ENCODE measurements around the gene CCDC9. TPM values are rescaled to one million over a fixed set of nuclear protein-coding genes. Genes with fewer than 3 reads are reported as not detected.
A peak's percentile ranks its signal among the peaks of the same experiment; 100 is the strongest.

The CCDC9 gene
- total RNA-seq, 2 experiments from 2014 or later = 24.4 to 27.0 TPM

- CTCF ChIA-PET = no interaction called here
- Mint-ChIP-seq H3K4me3 (no peak overlapping the region), H3K9me3 (no peaks in the 10 kb centered on the region), H3K36me3 (ENCODE audit: low read depth) (no peaks in the 10 kb centered on the region), H3K4me1 (ENCODE audit: low read depth) (peaks cover 4% of the 10 kb centered on the region), H3K27me3 (peaks cover 6% of the 10 kb centered on the region), H3K27ac (no peak overlapping the region)
- no peak for TF ChIP-seq CTCF (IDR thresholded peaks at IDR 0.05)
- no peak for ATAC-seq
- DNase-seq = no peak
- intact Hi-C loops (cut with micrococcal nuclease) = no loop called here
- POLR2A ChIA-PET = no interaction called here
These were observed 54.5 kb downstream of the CCDC9 start for GRCh38 chr19:47310819-47311218.

GRCh38 chr19:47312366-47313006 is 56.2 kb downstream of the CCDC9 start:
- Mint-ChIP-seq H3K9me3 (no peaks in the 10 kb centered on the region), H3K4me3 (no peak overlapping the region), H3K4me1 (ENCODE audit: low read depth) (peaks cover 4% of the 10 kb centered on the region), H3K36me3 (ENCODE audit: low read depth) (no peaks in the 10 kb centered on the region), H3K27me3 (peaks cover 5% of the 10 kb centered on the region), H3K27ac (no peak overlapping the region)
- ChIA-PET POLR2A (no interaction called here), CTCF (no interaction called here)
- ATAC-seq = no peak
- no peak for DNase-seq
- intact Hi-C loops (cut with micrococcal nuclease) = no loop called here
- no peak for TF ChIP-seq CTCF (IDR thresholded peaks at IDR 0.05)

GRCh38 chr19:47313754-47314295 is 57.5 kb downstream of the CCDC9 start:
- intact Hi-C loops (cut with micrococcal nuclease) = no loop called here
- Mint-ChIP-seq H3K27me3 (peaks cover 5% of the 10 kb centered on the region), H3K4me1 (ENCODE audit: low read depth) (peaks cover 4% of the 10 kb centered on the region), H3K36me3 (ENCODE audit: low read depth) (no peaks in the 10 kb centered on the region), H3K4me3 (no peak overlapping the region), H3K9me3 (no peaks in the 10 kb centered on the region), H3K27ac (no peak overlapping the region)
- TF ChIP-seq CTCF (IDR thresholded peaks at IDR 0.05) = no peak
- ChIA-PET CTCF (no interaction called here), POLR2A (no interaction called here)
- no peak for DNase-seq
- no peak for ATAC-seq

- no peak overlapping the region for H3K4me3 Mint-ChIP-seq
- no peaks in the 10 kb centered on the region for H3K36me3 Mint-ChIP-seq (ENCODE audit: low read depth)
- CTCF ChIA-PET = interaction anchor here (1.3 kb wide), 1 partner anchor 10 kb away, joined by 7 read pairs; no protein-coding TSS in a partner anchor
- ATAC-seq (peak; percentile 87), DNase-seq (peak; percentile 54)
- peaks cover 8% of the 10 kb centered on the region for H3K27me3 Mint-ChIP-seq
- H3K9me3 Mint-ChIP-seq = no peaks in the 10 kb centered on the region
- H3K4me1 Mint-ChIP-seq (ENCODE audit: low read depth) = peaks cover 4% of the 10 kb centered on the region
- TF ChIP-seq CTCF (IDR thresholded peaks at IDR 0.05) = no peak
- POLR2A ChIA-PET = no interaction called here
- intact Hi-C loops (cut with micrococcal nuclease) = no loop called here
- H3K27ac Mint-ChIP-seq = no peak overlapping the region
These were observed 58.9 kb downstream of the CCDC9 start for GRCh38 chr19:47315125-47315821.

GRCh38 chr19:47316513-47316912 is 60.2 kb downstream of the CCDC9 start:
- peaks cover 4% of the 10 kb centered on the region for H3K4me1 Mint-ChIP-seq (ENCODE audit: low read depth)
- no peak for TF ChIP-seq CTCF (IDR thresholded peaks at IDR 0.05)
- ChIA-PET POLR2A (no interaction called here), CTCF (interaction anchor here (1.4 to 2.2 kb wide), 2 partner anchors 11 to 20 kb away, joined by 5 to 9 read pairs; no protein-coding TSS in a partner anchor)
- H3K27me3 Mint-ChIP-seq = peaks cover 8% of the 10 kb centered on the region
- H3K27ac Mint-ChIP-seq = no peak overlapping the region
- H3K9me3 Mint-ChIP-seq = no peaks in the 10 kb centered on the region
- no peak for ATAC-seq
- DNase-seq = no peak
- H3K4me3 Mint-ChIP-seq = no peak overlapping the region
- intact Hi-C loops (cut with micrococcal nuclease) = no loop called here
- H3K36me3 Mint-ChIP-seq (ENCODE audit: low read depth) = no peaks in the 10 kb centered on the region
